NCI-H2081 (cell line): Measurements from ENCODE around the gene CDK16.
"Not testable (repeated sequence)": the region's sequence is repeated elsewhere in the genome, so short reads cannot be mapped to it uniquely, and the experiment has no call there.

Source experiments
- DNase-seq, 2 experiments: peaks; one replicate each; lab custom pipeline; 2025; lab: John Stamatoyannopoulos, UW

Gene CDK16

DNA sequence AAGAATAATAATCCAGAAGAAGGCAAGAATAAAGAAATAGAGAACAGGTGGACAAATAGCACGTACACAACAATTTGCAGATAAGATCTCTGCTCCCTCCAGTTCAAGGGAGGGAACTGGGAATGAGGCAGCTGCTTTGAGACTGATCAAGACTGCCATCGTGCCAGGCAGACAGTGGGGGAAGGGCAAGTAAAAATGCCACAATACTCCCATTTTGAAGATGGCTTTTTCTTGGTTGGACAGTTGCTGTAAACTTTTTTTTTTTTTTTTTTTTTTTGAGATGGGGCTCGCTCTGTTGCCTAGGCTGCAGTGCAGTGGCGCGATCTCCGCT lies 31.5 kb downstream of the CDK16 start:
- no peak for DNase-seq

DNA sequence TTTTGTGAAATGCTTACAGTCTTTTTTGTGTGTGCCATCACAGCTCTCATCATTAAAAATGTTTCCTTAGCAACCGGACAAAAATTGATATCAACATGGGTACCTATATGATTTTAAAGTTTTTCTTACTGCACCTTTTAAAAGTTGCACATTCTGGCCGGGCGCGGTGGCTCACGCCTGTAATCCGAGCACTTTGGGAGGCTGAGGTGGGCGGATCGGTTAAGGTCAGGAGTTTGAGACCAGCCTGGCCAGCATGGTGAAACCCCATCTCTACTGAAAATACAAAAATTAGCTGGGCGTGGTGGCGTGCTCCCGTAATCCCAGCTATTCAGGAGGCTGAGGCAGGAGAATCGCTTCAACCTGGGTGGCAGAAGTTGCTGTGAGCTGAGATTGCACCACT lies 39.1 kb downstream of the CDK16 start:
- DNase-seq: not testable (repeated sequence)

DNA sequence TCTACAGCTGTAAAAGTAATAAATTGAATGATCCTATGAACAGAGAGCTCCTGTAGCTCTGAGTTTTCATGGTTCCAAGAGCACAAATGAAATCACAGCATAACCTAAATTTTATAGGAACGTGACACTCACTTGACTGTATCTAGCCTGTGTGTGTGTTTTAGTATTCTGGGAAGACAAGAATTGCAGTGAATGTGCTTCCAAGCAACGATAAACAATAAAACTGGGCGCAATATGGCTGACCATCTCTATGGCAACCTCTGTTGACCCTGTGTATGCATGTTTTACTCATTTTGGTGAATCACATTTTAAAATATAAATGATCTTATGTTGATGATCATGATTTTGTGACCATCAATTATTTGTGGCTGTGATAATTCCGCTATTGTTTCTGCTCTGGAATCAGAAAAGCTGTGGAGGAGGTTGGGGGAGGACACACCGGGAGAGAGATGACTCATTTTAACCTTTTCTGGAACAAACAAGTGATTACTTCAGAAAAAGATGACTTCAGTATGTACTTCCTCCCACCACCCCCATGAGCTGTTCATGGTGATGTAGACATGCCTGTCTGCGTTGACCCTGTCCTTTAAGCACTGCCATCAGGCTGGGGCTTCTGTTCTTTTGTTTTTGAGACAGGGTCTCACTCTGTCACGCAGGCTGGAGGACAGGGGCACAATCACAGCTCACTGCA lies 46.1 kb downstream of the CDK16 start:
- no peak for DNase-seq

- no peak for DNase-seq
Observed at GRCh38 chrX:47266643-47267042, 48.2 kb downstream of the CDK16 start.

GRCh38 chrX:47272013-47272408 lies 53.5 kb downstream of the CDK16 start:
- DNase-seq: no peak

DNA sequence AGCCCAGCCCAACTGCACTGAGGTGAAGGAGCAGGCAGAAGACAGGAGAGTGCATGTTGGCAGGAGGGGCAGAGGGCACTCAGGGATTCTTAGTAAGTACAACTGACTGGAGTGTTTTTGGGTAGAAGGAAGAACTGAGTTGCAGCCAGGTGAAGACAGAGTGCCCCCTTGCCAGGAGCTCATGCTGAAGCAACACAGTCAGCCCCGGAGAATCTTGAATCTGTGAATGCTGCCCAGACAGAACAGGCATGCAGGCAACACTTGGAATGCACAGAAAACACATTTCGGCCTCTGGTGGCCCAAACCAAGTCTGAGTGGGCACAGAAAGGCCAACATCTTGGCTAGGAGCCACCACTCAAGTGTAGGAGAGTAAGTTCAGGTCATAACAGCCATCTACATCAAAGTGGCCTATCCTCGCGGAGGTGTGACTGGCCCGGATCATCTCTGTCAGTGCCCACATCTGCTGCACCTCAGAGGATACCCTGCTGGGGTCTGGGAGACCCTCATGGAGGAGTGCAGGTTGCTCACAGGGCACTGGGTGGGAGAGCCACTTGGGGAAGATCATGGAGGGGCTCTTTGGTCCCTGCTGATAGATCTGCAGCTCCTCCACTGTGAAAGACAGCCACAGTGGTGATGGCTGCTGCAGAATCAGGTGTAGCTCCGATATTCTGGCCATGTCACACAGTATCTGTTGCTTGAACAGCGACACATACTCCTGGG lies 54.7 kb downstream of the CDK16 start:
- no peak for DNase-seq

DNA sequence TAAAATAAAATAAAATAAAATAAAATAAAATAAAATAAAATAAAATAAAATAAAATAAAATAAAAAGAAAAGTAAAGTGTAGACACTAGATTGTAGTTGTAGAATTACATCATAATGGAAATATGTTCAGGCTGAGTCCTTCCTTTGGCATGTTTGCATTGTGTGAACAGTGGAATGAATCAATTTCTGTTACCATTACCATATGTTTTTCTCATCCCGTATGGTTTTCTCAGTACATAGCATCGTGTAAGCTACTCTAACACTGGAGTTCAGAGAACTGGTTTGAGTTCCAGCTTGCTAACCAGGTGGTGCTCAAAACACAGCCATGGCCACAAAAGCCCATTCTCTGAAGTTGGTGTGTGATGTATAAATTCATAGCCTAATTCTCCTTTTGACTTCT lies 60.2 kb downstream of the CDK16 start:
- no peak for DNase-seq
